ENCODE data around the gene ADD1. TPM values are rescaled to one million over a fixed set of nuclear protein-coding genes. Genes with fewer than 3 reads are reported as not detected.
"Not testable (repeated sequence)": the region's sequence is repeated elsewhere in the genome, so short reads cannot be mapped to it uniquely, and the experiment has no call there.

The ADD1 gene
- total RNA-seq, 1 experiment from 2014 or later: 163 TPM

GRCh38 chr4:2937986-2938385, 94.3 kb downstream of the ADD1 start:
- Mint-ChIP-seq H3K27me3 (ENCODE audit: low read depth) (no peaks in the 10 kb centered on the region; the same call in 1 of the 2 replicates), H3K36me3 (ENCODE audit: insufficient read depth in 1 of 3, low read depth in 3 of 3) (peaks cover 41 to 70% (median 68%) of the 10 kb centered on the region in 3 experiments; a peak in 6 of 7 replicates), H3K27ac (peak overlapping the region in 2 of 3 experiments; percentile 88 to 92; a peak in 3 of 7 replicates), H3K9me3 (no peaks in the 10 kb centered on the region), H3K4me1 (peaks cover 27 to 28% of the 10 kb centered on the region in 2 experiments), H3K4me3 (peak overlapping the region in 1 of 2 experiments; percentile 48; a peak in 2 of 5 replicates)
- no peak for TF ChIP-seq CTCF (conservative IDR thresholded peaks at IDR 0.05)
- Histone ChIP-seq H2AK5ac (ENCODE audit: insufficient read length, low read length) (no peak overlapping the region), H3K18ac (ENCODE audit: insufficient read length, low read depth, low read length) (no peak overlapping the region), H2BK5ac (ENCODE audit: insufficient read length, low read length) (no peak overlapping the region), H4K5ac (ENCODE audit: insufficient read length, low read depth, low read length) (no peak overlapping the region), H3K4ac (ENCODE audit: low read depth, low read length) (no peak overlapping the region), H3K9ac (ENCODE audit: extremely low read depth, insufficient read length, low read length) (no peak overlapping the region), H3K27me3 (ENCODE audit: insufficient read depth, low read length) (no peaks in the 10 kb centered on the region), H2AFZ (ENCODE audit: low read length) (no peak overlapping the region), H2BK15ac (ENCODE audit: low read depth, low read length) (no peak overlapping the region), H4K91ac (ENCODE audit: insufficient read length, low read depth, low read length) (no peak overlapping the region), H3K79me2 (ENCODE audit: insufficient read depth, low read length) (no peaks in the 10 kb centered on the region; the same call in 1 of the 2 replicates), H3K23me2 (ENCODE audit: insufficient read length, low read depth, low read length, poor library complexity, severe bottlenecking) (peaks cover 10% of the 10 kb centered on the region), H3K4me2 (ENCODE audit: insufficient read depth, insufficient read length, low read length) (no peak overlapping the region), H3K27ac (ENCODE audit: insufficient read length, low read depth, low read length) (no peak overlapping the region), H3T11ph (ENCODE audit: low read length) (no peak overlapping the region), H3K23ac (ENCODE audit: insufficient read length, low read depth, low read length) (no peak overlapping the region), H3K14ac (ENCODE audit: insufficient read depth, low read length) (no peak overlapping the region), H4K20me1 (ENCODE audit: control insufficient read depth, insufficient read depth, insufficient read length) (no peaks in the 10 kb centered on the region), H3K56ac (ENCODE audit: insufficient read length, low read depth, low read length) (no peak overlapping the region), H2BK20ac (ENCODE audit: low read depth, low read length, poor library complexity, severe bottlenecking) (no peak overlapping the region), H3K9me3 (ENCODE audit: control insufficient read depth, low read depth, low read length) (no peaks in the 10 kb centered on the region), H4K8ac (replicated peaks; ENCODE audit: insufficient read length, low read depth, low read length) (no peak overlapping the region), H2BK120ac (ENCODE audit: low read depth, low read length, poor library complexity, severe bottlenecking) (no peak overlapping the region), H3K4me1 (ENCODE audit: insufficient read depth, low read length) (no peaks in the 10 kb centered on the region), H2BK12ac (ENCODE audit: insufficient read length, low read depth, low read length) (no peak overlapping the region), H3K79me1 (ENCODE audit: insufficient read depth, low read depth, low read length, poor library complexity, severe bottlenecking) (no peaks in the 10 kb centered on the region)
- no CpG with 5 or more reads among the region's 12 CpGs for WGBS (ENCODE audit: extremely low coverage, insufficient read length, low lambda C conversion rate)
- DNase-seq: no peak

- not testable (repeated sequence) for H3K27me3 ChIP-seq (ENCODE audit: insufficient read depth, low read length); H2BK12ac ChIP-seq (ENCODE audit: insufficient read length, low read depth, low read length); H3K9ac ChIP-seq (ENCODE audit: extremely low read depth, insufficient read length, low read length); H2BK20ac ChIP-seq (ENCODE audit: low read depth, low read length, poor library complexity, severe bottlenecking); H2BK5ac ChIP-seq (ENCODE audit: insufficient read length, low read length); H3K27ac Mint-ChIP-seq; H3K9me3 ChIP-seq (ENCODE audit: control insufficient read depth, low read depth, low read length); H3K4me2 ChIP-seq (ENCODE audit: insufficient read depth, insufficient read length, low read length); H3K4ac ChIP-seq (ENCODE audit: low read depth, low read length); H4K8ac ChIP-seq (replicated peaks; ENCODE audit: insufficient read length, low read depth, low read length); H2BK15ac ChIP-seq (ENCODE audit: low read depth, low read length); H3K23ac ChIP-seq (ENCODE audit: insufficient read length, low read depth, low read length); H3K14ac ChIP-seq (ENCODE audit: insufficient read depth, low read length); H3K23me2 ChIP-seq (ENCODE audit: insufficient read length, low read depth, low read length, poor library complexity, severe bottlenecking); H3K79me2 ChIP-seq (ENCODE audit: insufficient read depth, low read length); H3K18ac ChIP-seq (ENCODE audit: insufficient read length, low read depth, low read length); H4K20me1 ChIP-seq (ENCODE audit: control insufficient read depth, insufficient read depth, insufficient read length); H3K27ac ChIP-seq (ENCODE audit: insufficient read length, low read depth, low read length); H3K9me3 Mint-ChIP-seq; DNase-seq; H3K79me1 ChIP-seq (ENCODE audit: insufficient read depth, low read depth, low read length, poor library complexity, severe bottlenecking); H3T11ph ChIP-seq (ENCODE audit: low read length); H2BK120ac ChIP-seq (ENCODE audit: low read depth, low read length, poor library complexity, severe bottlenecking); H3K56ac ChIP-seq (ENCODE audit: insufficient read length, low read depth, low read length); H2AK5ac ChIP-seq (ENCODE audit: insufficient read length, low read length); H3K27me3 Mint-ChIP-seq (ENCODE audit: low read depth); H2AFZ ChIP-seq (ENCODE audit: low read length); H3K4me1 ChIP-seq (ENCODE audit: insufficient read depth, low read length); H3K4me3 Mint-ChIP-seq; H4K5ac ChIP-seq (ENCODE audit: insufficient read length, low read depth, low read length); H4K91ac ChIP-seq (ENCODE audit: insufficient read length, low read depth, low read length)
- H3K4me1 Mint-ChIP-seq: peaks cover 24 to 25% of the 10 kb centered on the region in 2 experiments
- peaks cover 40 to 71% (median 69%) of the 10 kb centered on the region in 3 experiments; a peak in 6 of 7 replicates for H3K36me3 Mint-ChIP-seq (ENCODE audit: insufficient read depth in 1 of 3, low read depth in 3 of 3)
- no CpG with 5 or more reads among the region's 10 CpGs for WGBS (ENCODE audit: extremely low coverage, insufficient read length, low lambda C conversion rate)
These were observed 94.8 kb downstream of the ADD1 start for GRCh38 chr4:2938411-2938810.
